Urinary bladder (tissue), 4 donors: ENCODE data around the gene RNF215. TPM values are rescaled to one million over a fixed set of nuclear protein-coding genes. Genes with fewer than 3 reads are reported as not detected.

Source experiments
- DNase-seq: peaks from one replicate; pipeline ENCODE4 v3.0.0-alpha.2; 2015; ENCODE audit errors: extremely low spot score
- H3K27ac ChIP-seq: one replicate; pipeline ENCODE4 v1.5.1; 2013; ENCODE audit warnings: low read depth, mild to moderate bottlenecking, moderate library complexity
- H3K36me3 ChIP-seq: one replicate; pipeline ENCODE4 v1.6.1; 2013; ENCODE audit warnings: mild to moderate bottlenecking, moderate library complexity; ENCODE audit not compliant: insufficient read depth
- H3K4me1 ChIP-seq: one replicate; pipeline ENCODE4 v1.6.1; 2013; ENCODE audit warnings: mild to moderate bottlenecking, moderate library complexity; ENCODE audit not compliant: insufficient read depth
- H3K4me3 ChIP-seq: one replicate; pipeline ENCODE4 v1.5.1; 2013; ENCODE audit warnings: low read depth, low read length
- WGBS: extraction: QIAGEN DNeasy Blood & Tissue Kit; methylation state at CpG from one replicate; pipeline ENCODE4 v1.1.7; 2013; 5-methylcytosine and 5-hydroxymethylcytosine counted together
- polyA plus RNA-seq: library from polyadenylated mRNA; stranded (reverse); fragments of 200-250 nt; gene quantifications from one replicate; pipeline ENCODE4 v1.2.3, GENCODE V29; 2013
- small RNA-seq: library from RNA; depleted of rRNA; stranded (forward); fragments of <200 nt; gene quantifications from one replicate; pipeline ENCODE3, GENCODE V24; 2014
- total RNA-seq: library from RNA; depleted of rRNA; stranded (reverse); fragments of >200 nt; gene quantifications from one replicate; pipeline ENCODE4 v1.2.3, GENCODE V29; 2014
- donor health status: healthy with polysubstance abuse.
- donor health status: healthy.

The RNF215 gene
- total and polyA plus RNA-seq, 2 donors: 10.7 to 18.8 TPM

DNA sequence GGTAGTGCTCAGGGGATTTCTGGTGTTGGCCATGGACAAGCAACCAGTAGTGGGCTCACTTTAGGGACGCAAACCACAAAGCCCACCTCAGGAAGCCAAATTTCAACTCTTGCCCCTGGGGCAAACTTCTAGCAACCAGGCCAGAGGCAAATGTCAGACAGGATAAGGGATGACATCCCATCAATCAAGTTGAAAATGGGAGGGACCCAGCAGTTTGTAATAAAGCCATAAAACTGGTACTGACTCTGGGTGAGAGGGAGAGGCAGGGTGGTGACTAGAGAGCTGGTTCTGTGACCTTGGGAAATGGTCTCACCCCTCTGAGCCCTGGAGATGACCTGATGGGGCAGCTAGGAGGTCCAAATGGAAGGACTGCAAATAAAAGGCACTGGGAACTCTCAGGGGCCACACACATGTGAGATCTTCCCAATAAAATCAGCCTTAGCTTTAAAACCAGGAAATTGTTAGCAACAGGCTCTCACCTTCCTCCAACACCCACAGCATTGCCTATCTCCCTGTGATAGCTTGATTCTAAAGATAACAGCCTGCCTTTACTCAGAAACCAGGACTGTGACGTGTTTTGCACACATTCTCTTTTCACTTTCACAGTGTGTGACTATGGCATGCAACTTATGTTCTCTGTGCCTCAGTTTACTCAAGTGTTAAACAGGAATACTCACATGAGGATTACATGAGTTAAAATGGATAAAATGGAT is 54.1 kb downstream of the RNF215 start:
- WGBS: 82% methylated on average over 2 of the region's 2 CpGs
- no peaks in the 10 kb centered on the region for H3K4me1 ChIP-seq
- peaks cover 15% of the 10 kb centered on the region for H3K36me3 ChIP-seq
- no peak for DNase-seq
- H3K4me3 ChIP-seq: no peak overlapping the region
- H3K27ac ChIP-seq: no peak overlapping the region

DNA sequence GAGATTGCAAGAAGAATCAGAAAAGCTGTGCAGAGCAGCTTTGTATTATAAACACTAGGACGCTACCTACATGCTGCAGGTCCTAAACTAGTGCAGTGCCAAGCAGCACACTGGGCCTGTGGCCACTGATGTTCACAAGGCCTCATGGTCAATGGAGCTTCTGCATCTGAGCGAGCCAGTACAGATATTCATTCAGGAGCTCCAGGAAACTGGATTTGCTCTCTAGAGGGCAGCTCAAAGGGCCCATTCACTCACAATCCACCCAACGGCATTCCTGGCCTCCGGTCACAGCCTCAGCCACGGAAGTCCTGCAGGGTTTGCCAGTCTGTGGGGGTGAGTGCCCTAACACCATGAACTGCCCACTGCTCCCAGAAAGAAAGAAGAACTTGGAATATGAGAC is 54.7 kb downstream of the RNF215 start:
- Histone ChIP-seq H3K27ac (no peak overlapping the region), H3K4me1 (no peaks in the 10 kb centered on the region), H3K4me3 (no peak overlapping the region), H3K36me3 (peaks cover 12% of the 10 kb centered on the region)
- 69% methylated on average over 5 of the region's 5 CpGs for WGBS
- no peak for DNase-seq

Small RNA genes within 50 kb of the gene (small RNA-seq; reads per million reads assigned to genes)
- gene AC004832.3: not detected
- gene RNU6-564P: not detected

Other genes starting within 250 kb of the RNF215 start
- gene LIF, start 140.7 kb downstream of the RNF215 start, total RNA-seq: 4.8 TPM
- 1.1 TPM for gene LIF, start 140.7 kb downstream of the RNF215 start, polyA plus RNA-seq
- 0.32 TPM for gene OSM, start 120.6 kb downstream of the RNF215 start, total RNA-seq
- gene OSM, start 120.6 kb downstream of the RNF215 start, polyA plus RNA-seq: 1.3 TPM
- gene CASTOR1, start 97.9 kb downstream of the RNF215 start, total RNA-seq: 7.5 TPM
- 21.7 TPM for gene CASTOR1, start 97.9 kb downstream of the RNF215 start, polyA plus RNA-seq
- gene TBC1D10A, start 60.5 kb downstream of the RNF215 start, total RNA-seq: 8.4 TPM
- 31.7 TPM for gene TBC1D10A, start 60.5 kb downstream of the RNF215 start, polyA plus RNA-seq
- 27.5 TPM for gene SF3A1, start 30.5 kb downstream of the RNF215 start, total RNA-seq
- 53.6 TPM for gene SF3A1, start 30.5 kb downstream of the RNF215 start, polyA plus RNA-seq
- gene CCDC157, start 30.4 kb downstream of the RNF215 start, total RNA-seq: 2.1 TPM
- gene CCDC157, start 30.4 kb downstream of the RNF215 start, polyA plus RNA-seq: 2.0 TPM
- gene SEC14L2, start 9.6 kb upstream of the RNF215 start, total RNA-seq: 6.2 TPM
- 11.0 TPM for gene SEC14L2, start 9.6 kb upstream of the RNF215 start, polyA plus RNA-seq
- gene MTFP1, start 38.4 kb upstream of the RNF215 start, total RNA-seq: 2.1 TPM
- 7.7 TPM for gene MTFP1, start 38.4 kb upstream of the RNF215 start, polyA plus RNA-seq
- not detected for gene SEC14L3, start 84.6 kb upstream of the RNF215 start, total RNA-seq
- gene SEC14L3, start 84.6 kb upstream of the RNF215 start, polyA plus RNA-seq: not detected
- gene SEC14L4, start 118.3 kb upstream of the RNF215 start, total RNA-seq: 0.32 TPM
- 0.05 TPM for gene SEC14L4, start 118.3 kb upstream of the RNF215 start, polyA plus RNA-seq
- gene SEC14L6, start 159.3 kb upstream of the RNF215 start, total RNA-seq: 1.2 TPM
- 0.11 TPM for gene SEC14L6, start 159.3 kb upstream of the RNF215 start, polyA plus RNA-seq
- gene GAL3ST1, start 187.3 kb upstream of the RNF215 start, total RNA-seq: 0.63 TPM
- gene GAL3ST1, start 187.3 kb upstream of the RNF215 start, polyA plus RNA-seq: 2.7 TPM
- 29.1 TPM for gene PES1, start 204.5 kb upstream of the RNF215 start, total RNA-seq
- 49.1 TPM for gene PES1, start 204.5 kb upstream of the RNF215 start, polyA plus RNA-seq
- 7.9 TPM for gene TCN2, start 219.8 kb upstream of the RNF215 start, total RNA-seq
- 21.2 TPM for gene TCN2, start 219.8 kb upstream of the RNF215 start, polyA plus RNA-seq
- 1.6 TPM for gene SLC35E4, start 248.4 kb upstream of the RNF215 start, total RNA-seq
- gene SLC35E4, start 248.4 kb upstream of the RNF215 start, polyA plus RNA-seq: 5.3 TPM